ACC112 (cell line): ENCODE results near the gene FAM167B.

ENCODE experiments used
- H2AFZ ChIP-seq: fragments of 200-600 bp; sonication (generic); one replicate; pipeline ENCODE4 v1.6.0; 2017; ENCODE audit warnings: antibody characterized with exemption, low read length; ENCODE audit not compliant: unreplicated experiment
- H3K27ac ChIP-seq: fragments of 200-600 bp; sonication (generic); 2 replicates; pipeline ENCODE4 v1.5.1; 2014; ENCODE audit warnings: low read depth, mild to moderate bottlenecking, antibody characterized with exemption, low read length, moderate library complexity
- H3K27me3 ChIP-seq: fragments of 200-600 bp; sonication (generic); 2 replicates; pipeline ENCODE4 v1.6.1; 2014; ENCODE audit warnings: mild to moderate bottlenecking, antibody characterized with exemption, low read length, moderate library complexity, mixed read lengths; ENCODE audit not compliant: insufficient read depth
- H3K36me3 ChIP-seq: fragments of 200-600 bp; sonication (generic); 2 replicates; pipeline ENCODE4 v1.6.1; 2016; ENCODE audit warnings: mild to moderate bottlenecking, antibody characterized with exemption, low read length, moderate library complexity, mixed read lengths; ENCODE audit not compliant: insufficient read depth
- H3K4me1 ChIP-seq: fragments of 200-600 bp; sonication (generic); one replicate; pipeline ENCODE4 v1.6.1; 2016; ENCODE audit warnings: low read length, mixed read lengths; ENCODE audit not compliant: insufficient read depth, unreplicated experiment, control insufficient read depth
- H3K4me3 ChIP-seq: fragments of 200-600 bp; sonication (generic); 2 replicates; pipeline ENCODE4 v1.5.1; 2014; ENCODE audit warnings: mild to moderate bottlenecking, low read depth, low read length
- H3K79me2 ChIP-seq: fragments of 200-600 bp; sonication (generic); one replicate; pipeline ENCODE4 v1.6.0; 2016; ENCODE audit warnings: low read length; ENCODE audit not compliant: control insufficient read depth, unreplicated experiment, insufficient read depth

Gene FAM167B

DNA sequence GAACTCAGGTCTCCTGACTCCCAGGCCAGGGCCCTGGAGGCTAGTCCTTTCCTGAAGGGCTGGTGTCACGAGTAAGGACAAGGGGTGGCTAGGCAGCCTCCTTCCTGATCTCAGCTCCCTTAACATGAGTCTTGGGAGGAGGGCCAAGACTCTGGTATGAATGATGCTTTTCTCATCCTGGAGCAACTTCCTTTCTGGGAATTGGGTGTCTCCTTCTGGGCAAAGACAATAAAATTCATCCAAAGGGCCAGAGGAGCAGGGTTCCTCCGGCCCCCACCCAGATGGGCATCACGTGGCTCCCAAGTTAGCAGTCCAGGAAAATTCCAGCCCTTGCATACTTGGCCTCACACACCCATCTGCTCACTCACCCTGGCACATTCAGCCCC, at the start of gene FAM167B:
FAM167B (plus strand) TSS at position 335 of the 386 bp plus-strand sequence. CDS start 200 bp downstream, outside the sequence.
- H3K27ac ChIP-seq = no peak within 1 kb of the TSS
- no peak within 1 kb of the TSS for H2AFZ ChIP-seq
- no peaks in the 10 kb centered on the region for H3K79me2 ChIP-seq
- H3K27me3 ChIP-seq = no peaks in the 10 kb centered on the region
- peaks cover 14% of the 10 kb centered on the region for H3K4me1 ChIP-seq
- no peak within 1 kb of the TSS for H3K4me3 ChIP-seq
- H3K36me3 ChIP-seq = no peaks in the 10 kb centered on the region

DNA sequence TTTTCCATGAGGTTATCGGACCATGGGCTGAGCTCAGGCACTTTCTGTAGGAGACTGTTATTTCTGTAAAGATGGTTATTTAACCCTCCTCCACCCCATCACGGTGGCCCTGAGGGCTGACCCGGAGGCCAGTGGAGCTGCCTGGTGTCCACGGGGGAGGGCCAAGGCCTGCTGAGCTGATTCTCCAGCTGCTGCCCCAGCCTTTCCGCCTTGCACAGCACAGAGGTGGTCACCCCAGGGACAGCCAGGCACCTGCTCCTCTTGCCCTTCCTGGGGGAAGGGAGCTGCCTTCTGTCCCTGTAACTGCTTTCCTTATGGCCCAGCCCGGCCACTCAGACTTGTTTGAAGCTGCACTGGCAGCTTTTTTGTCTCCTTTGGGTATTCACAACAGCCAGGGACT, 49.2 kb upstream of the FAM167B start:
- Histone ChIP-seq H3K27me3 (no peaks in the 10 kb centered on the region), H3K79me2 (no peaks in the 10 kb centered on the region), H3K4me1 (peaks cover 38% of the 10 kb centered on the region), H3K36me3 (peaks cover 20% of the 10 kb centered on the region; the same call in 1 of the 2 replicates), H2AFZ (no peak overlapping the region), H3K27ac (no peak overlapping the region), H3K4me3 (no peak overlapping the region)

DNA sequence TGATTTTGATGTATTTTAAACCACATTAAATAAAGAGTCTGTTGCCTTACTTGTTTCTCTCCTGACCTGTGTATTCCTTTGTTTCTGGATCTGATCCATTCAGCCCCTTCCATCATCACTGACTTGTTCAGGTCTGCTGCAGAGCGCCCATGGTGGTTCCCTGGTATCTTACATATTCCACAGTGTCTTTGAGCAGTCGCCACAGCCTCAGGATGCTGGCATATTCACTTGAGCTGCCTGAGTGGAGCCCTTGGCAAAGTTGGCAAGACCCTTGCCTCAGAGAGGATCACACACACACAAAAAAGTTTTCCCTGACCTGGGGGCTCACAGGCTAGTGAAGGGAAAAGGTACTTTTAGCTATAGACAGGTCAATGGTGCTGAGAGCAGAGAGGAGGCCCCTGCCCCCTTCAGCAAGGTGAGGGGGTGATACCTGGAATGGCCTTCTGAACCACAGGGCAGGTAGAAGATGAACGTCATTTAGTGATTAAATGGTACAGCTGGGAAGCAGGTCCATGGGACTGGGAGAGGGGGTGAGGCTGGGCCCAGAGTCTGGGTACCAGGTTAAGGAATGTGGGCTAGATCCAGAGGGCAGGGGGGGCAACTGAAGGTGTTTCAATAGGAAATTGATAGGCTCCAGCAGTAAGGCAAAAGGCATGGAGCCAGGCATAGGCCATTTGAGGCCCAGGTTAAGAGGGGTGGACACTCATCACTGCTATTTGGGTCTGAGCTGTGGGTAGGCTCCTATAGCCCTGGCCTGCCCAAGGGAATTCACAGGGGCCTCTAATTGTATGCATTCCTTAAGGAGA, 48.6 kb upstream of the FAM167B start:
- Histone ChIP-seq H3K4me3 (no peak overlapping the region), H3K79me2 (no peaks in the 10 kb centered on the region), H2AFZ (no peak overlapping the region), H3K27me3 (no peaks in the 10 kb centered on the region), H3K4me1 (peaks cover 38% of the 10 kb centered on the region), H3K36me3 (peaks cover 16% of the 10 kb centered on the region; the same call in 1 of the 2 replicates), H3K27ac (no peak overlapping the region)

DNA sequence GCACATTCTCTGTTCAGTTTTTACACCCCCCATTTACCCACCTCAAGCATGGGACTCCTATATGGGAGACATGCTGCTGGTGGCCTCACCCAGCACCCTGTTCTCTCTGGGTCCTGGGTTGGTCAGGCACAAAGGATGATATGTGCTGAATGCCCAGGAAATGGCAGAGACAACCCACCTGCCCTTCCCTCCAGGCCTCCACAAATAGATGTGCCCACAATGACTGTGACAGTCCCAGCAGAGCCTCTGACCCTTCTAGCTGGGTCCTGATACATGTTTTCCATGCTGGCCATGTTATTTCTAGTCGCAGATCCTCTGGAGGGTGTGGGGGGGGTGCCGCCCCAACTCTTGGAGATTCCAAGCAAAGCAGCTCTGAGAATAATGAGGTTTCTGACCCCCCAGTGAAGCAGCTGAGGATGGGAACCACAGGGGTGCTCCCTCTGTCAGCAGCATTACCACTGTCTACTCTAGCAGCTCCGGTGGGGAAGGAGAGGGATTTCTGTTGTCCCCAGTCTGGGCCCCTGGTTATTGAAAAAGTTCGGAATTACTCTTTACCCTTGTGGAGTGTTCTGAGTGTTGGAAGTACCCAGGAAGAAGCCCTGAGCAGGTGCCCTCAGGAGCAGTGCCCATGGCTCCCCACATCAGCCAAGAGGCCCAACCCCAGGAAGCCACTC, 47.8 kb upstream of the FAM167B start:
- peaks cover 38% of the 10 kb centered on the region for H3K4me1 ChIP-seq

DNA sequence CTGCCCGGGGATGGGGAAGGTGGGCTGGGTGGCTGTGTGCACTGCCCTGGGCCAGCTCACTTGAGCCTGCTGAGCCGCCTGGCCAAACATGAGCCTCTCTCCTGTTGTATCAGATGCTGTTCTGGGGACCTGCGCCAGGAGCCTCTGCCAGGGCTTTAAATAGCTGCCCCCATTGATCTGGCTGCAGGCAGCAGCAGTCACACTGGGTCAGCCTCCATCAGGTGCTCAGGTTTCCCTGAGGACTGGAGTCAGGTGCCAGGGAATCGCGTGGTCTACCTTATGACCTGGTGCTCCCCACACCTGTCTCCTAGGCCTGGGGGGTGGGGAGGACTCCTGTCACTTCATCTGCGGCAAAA, 47.3 kb upstream of the FAM167B start:
- Histone ChIP-seq H2AFZ (no peak overlapping the region), H3K79me2 (no peaks in the 10 kb centered on the region), H3K4me3 (peak overlapping the region; percentile 96), H3K27me3 (no peaks in the 10 kb centered on the region), H3K27ac (peak overlapping the region; percentile 85), H3K36me3 (peaks cover 8% of the 10 kb centered on the region; the same call in 1 of the 2 replicates), H3K4me1 (peaks cover 38% of the 10 kb centered on the region)

More for the DNA sequence above, 47.8 kb upstream of the FAM167B start:
- Histone ChIP-seq H3K36me3 (peaks cover 12% of the 10 kb centered on the region; the same call in 1 of the 2 replicates), H3K27me3 (no peaks in the 10 kb centered on the region), H3K79me2 (no peaks in the 10 kb centered on the region), H3K27ac (peak overlapping the region; percentile 85; the same call in 1 of the 2 replicates), H3K4me3 (peak overlapping the region; percentile 96), H2AFZ (no peak overlapping the region)

DNA sequence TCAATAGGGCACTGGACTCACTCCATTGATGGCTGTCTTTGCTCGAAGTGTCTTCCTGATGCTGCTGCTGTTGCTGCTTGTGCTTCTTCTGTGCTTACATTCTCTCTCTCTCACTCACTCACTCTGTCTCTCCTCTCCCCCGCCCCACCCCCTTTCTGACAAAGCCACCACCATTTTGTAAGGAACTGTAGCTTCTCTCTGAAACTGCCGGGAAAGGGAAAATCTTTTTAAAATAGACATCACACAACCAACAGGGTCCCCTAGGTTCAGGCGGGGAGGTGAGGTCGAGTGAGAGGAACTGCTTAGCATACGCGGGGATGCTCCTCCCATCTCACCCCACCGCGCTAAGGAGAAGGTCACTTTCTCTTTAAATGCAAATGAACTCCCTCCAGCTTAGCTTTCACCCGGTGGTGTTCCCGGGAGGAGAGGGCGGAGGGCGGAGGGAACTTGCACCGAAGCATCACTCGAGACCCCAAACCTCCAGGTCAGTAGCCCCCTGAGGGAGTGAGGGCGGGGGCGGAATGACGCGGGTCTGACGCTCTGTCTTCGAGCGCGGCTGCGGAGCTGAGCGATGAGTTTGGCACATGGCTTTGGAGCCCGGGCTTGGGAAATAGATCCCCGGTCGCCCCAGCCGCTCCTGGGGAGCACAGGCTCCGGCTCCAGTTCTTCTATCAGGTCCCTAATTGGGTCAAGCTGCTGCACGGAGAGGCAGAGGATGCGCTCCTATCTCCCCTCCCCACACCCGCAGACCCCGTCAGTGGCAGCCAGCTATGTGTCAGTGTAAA, 46.6 kb upstream of the FAM167B start, which contains the start of gene CCDC28B:
CCDC28B (plus strand) TSS at position 370 of the 785 bp plus-strand sequence. CDS start 1,341 bp downstream, outside the sequence.
- Histone ChIP-seq H3K27ac (peak within 1 kb of the TSS; percentile 85), H3K4me3 (peak within 1 kb of the TSS; percentile 96), H3K36me3 (0 out of 2 replicates have a peak, but pooled peaks cover 4% of the 10 kb centered on the region), H2AFZ (peak within 1 kb of the TSS; percentile 82), H3K79me2 (no peaks in the 10 kb centered on the region), H3K4me1 (peaks cover 36% of the 10 kb centered on the region), H3K27me3 (no peaks in the 10 kb centered on the region)

DNA sequence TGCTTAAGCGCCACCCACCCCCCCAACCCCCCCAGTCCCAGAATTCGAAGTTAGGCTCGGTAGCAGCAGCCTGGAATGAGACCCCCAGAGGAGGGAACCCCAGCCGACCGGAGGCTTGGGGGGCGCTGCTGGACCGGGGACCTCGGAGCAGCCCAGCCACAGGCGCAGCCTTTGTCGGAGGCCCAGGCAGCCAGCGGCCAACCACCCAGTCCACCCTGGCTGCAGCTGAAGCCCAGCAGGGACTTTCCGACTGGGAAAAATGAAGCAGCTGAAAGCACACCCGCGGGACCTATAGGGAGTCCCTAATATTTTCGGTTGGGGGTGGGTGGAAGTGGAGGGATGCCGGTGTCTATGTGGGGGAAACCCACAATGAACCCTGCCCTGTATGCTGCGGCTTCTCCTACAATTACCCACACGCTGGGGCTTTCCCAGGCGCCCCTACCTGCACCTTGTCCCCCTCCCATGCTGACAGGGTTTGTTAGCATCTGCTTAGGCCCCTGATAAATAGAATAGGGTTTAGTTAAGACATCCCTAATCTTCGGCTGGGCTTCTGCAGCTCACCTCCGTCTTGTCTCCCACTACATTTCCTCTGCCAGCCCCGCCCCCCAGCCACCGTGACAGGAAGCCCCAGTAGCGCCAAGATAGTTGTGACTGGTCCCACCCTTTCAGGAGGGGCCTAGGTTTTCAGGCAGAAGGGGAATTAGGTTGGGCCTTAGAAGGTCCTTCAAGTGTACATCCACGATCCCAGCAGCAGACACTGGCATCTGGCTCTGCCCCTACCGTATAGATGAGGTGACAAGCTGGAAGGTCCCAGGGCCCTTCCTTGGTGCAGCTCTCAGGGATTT, 45.8 kb upstream of the FAM167B start:
- Histone ChIP-seq H3K4me1 (peaks cover 33% of the 10 kb centered on the region), H3K79me2 (no peaks in the 10 kb centered on the region), H3K27ac (peak overlapping the region; percentile 85), H3K4me3 (peak overlapping the region; percentile 96), H3K27me3 (no peaks in the 10 kb centered on the region), H2AFZ (no peak overlapping the region), H3K36me3 (0 out of 2 replicates have a peak, but pooled peaks cover 4% of the 10 kb centered on the region)

DNA sequence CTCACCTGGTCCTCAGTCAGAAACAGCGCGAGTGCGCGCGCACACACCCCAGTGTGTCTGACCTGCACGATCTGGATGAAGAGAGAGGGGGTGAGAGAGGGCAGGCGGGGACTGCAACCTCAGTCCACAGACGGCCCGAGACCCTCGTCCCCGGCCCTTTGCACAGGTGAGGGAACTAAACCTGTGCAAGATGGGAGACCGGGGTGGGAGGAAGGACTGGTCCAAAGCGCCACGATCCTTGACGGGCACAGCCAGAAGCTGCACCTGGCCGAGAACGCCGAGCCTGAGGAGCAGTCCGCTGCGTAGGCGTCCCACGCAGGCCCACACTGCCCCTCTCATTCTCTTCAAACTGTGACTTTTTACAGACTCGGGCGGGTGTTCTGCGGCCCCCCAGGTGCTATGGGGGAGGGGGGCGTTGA, 42.1 kb upstream of the FAM167B start:
- Histone ChIP-seq H3K4me1 (peaks cover 20% of the 10 kb centered on the region), H3K4me3 (peak overlapping the region; percentile 82), H3K27ac (no peak overlapping the region), H3K79me2 (no peaks in the 10 kb centered on the region), H3K36me3 (no peaks in the 10 kb centered on the region), H3K27me3 (no peaks in the 10 kb centered on the region), H2AFZ (peak overlapping the region; percentile 69)

DNA sequence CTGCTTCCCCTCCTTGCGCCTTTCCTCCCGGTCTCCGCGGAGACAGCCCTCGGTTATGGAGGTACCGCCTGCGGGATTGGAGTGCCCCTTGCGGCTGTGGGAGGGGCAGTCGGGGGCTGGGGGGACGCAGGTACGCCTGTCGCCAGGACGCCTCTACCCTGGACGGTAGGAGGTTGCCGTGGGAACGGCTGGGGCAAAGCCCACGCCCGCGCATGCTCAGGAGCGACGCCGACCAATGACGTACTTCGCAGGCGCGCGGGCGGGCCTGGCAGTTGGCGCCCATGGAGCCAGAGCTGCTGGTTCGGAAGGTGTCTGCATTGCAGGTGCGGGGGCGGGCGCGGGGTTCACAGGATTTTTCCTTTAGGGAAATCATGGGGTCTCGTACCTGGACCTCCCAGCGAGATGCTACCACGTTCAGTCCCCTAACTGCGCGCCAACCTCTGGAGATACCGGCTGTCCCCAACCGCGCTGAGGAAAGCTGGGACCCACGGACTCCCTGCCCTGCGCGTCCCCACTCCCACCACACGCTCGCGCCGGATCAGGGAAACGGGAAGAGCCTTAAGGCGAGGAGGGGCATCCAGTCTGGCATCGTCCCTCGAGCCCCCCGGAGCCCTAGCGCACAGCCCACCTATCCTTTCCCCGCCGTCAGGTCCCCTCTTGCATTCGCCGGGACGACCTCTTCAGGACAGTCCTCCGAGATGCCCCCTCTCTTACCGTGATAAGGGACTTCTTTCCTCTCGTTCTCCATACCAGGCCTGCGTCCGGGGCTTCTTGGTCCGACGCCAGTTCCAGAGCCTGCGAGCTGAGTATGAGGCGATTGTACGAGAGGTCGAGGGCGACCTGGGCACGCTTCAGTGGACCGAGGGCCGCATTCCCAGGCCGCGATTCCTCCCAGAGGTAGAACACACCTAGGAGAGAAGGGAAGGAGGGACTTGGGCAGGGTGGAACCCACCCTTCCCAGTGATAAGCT, 41.3 kb upstream of the FAM167B start, which contains the start of gene IQCC:
IQCC (plus strand) TSS at position 271 of the 970 bp plus-strand sequence; CDS start at position 282, 11 bp downstream.
- Histone ChIP-seq H2AFZ (peak within 1 kb of the TSS; percentile 69), H3K79me2 (no peaks in the 10 kb centered on the region), H3K27me3 (no peaks in the 10 kb centered on the region), H3K4me3 (peak within 1 kb of the TSS; percentile 82), H3K27ac (no peak within 1 kb of the TSS), H3K36me3 (no peaks in the 10 kb centered on the region), H3K4me1 (peaks cover 18% of the 10 kb centered on the region)
